PFSK-1 (cell line): ENCODE measurements around the gene TMEM167B.

Source experiments
- FOXP2 ChIP-seq: optimal IDR thresholded peaks from 2 replicates; pipeline ENCODE3; 2011; ENCODE audit warnings: borderline replicate concordance, control low read depth, inconsistent platforms; ENCODE audit not compliant: insufficient read depth; ENCODE audit errors: extremely low read length, extremely low read depth
- POLR2AphosphoS5 ChIP-seq: IDR thresholded peaks from 2 replicates; pipeline ENCODE4 v1.6.1; 2012; ENCODE audit warnings: low read depth, mild to moderate bottlenecking, control low read depth, low read length, moderate library complexity
- TAF1 ChIP-seq: IDR thresholded peaks from 2 replicates; pipeline ENCODE4 v1.6.1; 2012; ENCODE audit warnings: low read length, control low read depth, borderline replicate concordance; ENCODE audit not compliant: insufficient read depth
- TF ChIP-seq, protein P1 (sequence below), 2 experiments: IDR thresholded peaks; 2 replicates each; pipeline versions ENCODE4 v1.6.1 to v1.8.0; 2011 to 2012; ENCODE audit warnings: low read depth in 2 of 2, low read length in 2 of 2, control low read depth in 1 of 2, inconsistent platforms in 1 of 2, mild to moderate bottlenecking in 1 of 2, moderate library complexity in 1 of 2; ENCODE audit not compliant: insufficient read depth in 1 of 2

GRCh38 chr1:109115685-109116084 lies 25.1 kb downstream of the TMEM167B start:
- TF ChIP-seq POLR2AphosphoS5 (no peak), FOXP2 (no peak), TAF1 (no peak)
- TF ChIP-seq, protein P1, sequence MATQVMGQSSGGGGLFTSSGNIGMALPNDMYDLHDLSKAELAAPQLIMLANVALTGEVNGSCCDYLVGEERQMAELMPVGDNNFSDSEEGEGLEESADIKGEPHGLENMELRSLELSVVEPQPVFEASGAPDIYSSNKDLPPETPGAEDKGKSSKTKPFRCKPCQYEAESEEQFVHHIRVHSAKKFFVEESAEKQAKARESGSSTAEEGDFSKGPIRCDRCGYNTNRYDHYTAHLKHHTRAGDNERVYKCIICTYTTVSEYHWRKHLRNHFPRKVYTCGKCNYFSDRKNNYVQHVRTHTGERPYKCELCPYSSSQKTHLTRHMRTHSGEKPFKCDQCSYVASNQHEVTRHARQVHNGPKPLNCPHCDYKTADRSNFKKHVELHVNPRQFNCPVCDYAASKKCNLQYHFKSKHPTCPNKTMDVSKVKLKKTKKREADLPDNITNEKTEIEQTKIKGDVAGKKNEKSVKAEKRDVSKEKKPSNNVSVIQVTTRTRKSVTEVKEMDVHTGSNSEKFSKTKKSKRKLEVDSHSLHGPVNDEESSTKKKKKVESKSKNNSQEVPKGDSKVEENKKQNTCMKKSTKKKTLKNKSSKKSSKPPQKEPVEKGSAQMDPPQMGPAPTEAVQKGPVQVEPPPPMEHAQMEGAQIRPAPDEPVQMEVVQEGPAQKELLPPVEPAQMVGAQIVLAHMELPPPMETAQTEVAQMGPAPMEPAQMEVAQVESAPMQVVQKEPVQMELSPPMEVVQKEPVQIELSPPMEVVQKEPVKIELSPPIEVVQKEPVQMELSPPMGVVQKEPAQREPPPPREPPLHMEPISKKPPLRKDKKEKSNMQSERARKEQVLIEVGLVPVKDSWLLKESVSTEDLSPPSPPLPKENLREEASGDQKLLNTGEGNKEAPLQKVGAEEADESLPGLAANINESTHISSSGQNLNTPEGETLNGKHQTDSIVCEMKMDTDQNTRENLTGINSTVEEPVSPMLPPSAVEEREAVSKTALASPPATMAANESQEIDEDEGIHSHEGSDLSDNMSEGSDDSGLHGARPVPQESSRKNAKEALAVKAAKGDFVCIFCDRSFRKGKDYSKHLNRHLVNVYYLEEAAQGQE (IDR thresholded peaks at IDR 0.05; ENCODE audit: insufficient read depth in 1 of 2, low read depth in 2 of 2, low read length in 2 of 2), result no peak
